GM18526 (cell line): ENCODE measurements around the gene PSME3IP1.

Experiments
- POLR2A ChIP-seq: IDR thresholded peaks from 3 replicates; pipeline ENCODE4 v1.6.1; 2011; ENCODE audit not compliant: insufficient read length; ENCODE audit errors: extremely low read depth

PSME3IP1 gene

DNA sequence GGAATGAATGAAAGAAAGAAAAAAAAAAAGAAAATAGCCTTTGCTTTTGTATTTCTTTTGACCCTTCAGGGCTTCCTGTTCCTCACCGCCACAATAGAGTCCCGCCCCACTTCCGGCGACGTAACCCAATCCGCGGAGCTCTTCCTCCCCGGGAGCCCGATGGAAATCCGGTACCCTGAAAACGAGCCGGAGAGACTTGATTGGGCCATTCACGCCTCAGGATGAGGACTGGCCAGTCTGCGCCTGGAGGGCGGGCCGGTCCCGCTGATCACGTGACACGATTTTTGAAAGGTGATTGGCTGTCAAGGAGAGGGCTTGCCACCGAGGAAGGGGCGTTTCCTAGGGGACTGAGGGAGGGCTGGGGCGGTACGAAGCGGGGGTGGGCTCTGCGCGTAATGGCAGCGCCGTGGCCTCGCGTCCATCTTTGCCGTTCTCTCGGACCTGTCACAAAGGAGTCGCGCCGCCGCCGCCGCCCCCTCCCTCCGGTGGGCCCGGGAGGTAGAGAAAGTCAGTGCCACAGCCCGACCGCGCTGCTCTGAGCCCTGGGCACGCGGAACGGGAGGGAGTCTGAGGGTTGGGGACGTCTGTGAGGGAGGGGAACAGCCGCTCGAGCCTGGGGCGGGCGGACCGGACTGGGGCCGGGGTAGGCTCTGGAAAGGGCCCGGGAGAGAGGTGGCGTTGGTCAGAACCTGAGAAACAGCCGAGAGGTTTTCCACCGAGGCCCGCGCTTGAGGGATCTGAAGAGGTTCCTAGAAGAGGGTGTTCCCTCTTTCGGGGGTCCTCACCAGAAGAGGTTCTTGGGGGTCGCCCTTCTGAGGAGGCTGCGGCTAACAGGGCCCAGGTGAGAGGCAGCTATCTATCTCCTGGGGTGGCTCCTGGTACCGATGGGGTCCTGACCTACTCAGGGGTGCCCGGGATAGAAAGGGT is at the start of gene PSME3IP1, which contains the start of gene RSPRY1:
Gene PSME3IP1, minus strand, starts transcription at position 95 of the 927 bp plus-strand sequence. CDS start 12,185 bp downstream, outside the sequence.
Gene RSPRY1, plus strand, starts transcription at position 385 of the 927 bp plus-strand sequence. CDS start 18,330 bp downstream, outside the sequence.
- TF ChIP-seq POLR2A: peak; percentile 88

GRCh38 chr16:57235128-57236021 is 49.5 kb upstream of the PSME3IP1 start:
- TF ChIP-seq POLR2A: no peak

- no peak for TF ChIP-seq POLR2A
Observed at GRCh38 chr16:57234707-57235092, 48.9 kb upstream of the PSME3IP1 start.

DNA sequence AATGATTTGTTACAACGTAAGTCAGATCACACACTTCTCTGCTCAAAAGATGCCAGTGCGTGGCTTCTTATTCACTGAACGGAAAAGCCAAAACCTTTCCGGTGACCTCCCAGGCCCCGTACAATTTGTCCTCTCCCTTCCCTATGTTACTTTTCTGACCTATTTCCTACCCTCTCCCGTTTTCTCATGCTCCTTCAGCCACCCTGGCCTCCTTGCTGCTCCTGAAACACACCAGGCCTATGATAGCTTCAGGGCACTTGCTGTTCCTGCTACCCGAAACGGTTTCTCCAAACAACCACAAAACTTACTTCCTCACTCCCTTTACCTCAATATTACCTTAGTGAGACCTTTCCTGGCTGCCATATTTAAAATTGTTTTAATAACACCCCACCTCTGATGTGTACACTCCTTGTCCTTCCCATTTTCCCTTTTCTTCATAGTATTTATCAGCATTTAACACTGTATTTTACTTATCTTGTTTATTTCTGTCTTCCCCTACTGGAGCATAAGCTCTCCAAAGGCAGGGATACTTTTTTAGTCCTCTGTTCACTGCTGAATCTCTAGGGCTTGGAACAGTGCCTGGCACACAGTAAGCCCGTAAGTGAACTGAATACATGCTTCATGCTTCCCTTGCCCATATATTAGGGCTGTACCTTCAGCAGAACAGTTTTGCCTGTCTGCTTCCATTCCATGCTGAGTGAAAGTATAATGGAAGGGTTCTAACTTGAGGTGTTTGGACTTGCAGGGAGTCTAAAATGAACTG is 48.3 kb upstream of the PSME3IP1 start:
- TF ChIP-seq POLR2A: no peak

- TF ChIP-seq POLR2A: no peak
Observed at GRCh38 chr16:57231821-57232350, 46.0 kb upstream of the PSME3IP1 start.

DNA sequence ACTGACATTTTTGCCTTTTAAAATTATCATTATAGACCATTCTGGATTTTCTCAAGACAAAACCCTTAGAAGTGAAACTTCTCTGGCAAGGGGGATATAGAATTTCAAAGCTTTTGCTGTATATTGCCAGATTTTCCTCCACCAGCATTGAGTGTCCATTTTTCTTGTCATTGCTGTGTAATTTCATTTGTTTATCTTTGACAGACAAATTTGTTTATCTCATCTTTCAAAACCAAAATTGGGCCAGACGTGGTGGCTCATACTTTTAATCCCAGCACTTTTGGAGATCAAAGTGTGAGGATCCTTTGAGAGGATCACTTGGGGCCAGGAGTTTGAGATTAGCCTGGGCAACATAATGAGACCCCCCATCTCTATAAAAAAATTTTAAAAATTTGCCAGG is 43.2 kb upstream of the PSME3IP1 start:
- TF ChIP-seq POLR2A: no peak

DNA sequence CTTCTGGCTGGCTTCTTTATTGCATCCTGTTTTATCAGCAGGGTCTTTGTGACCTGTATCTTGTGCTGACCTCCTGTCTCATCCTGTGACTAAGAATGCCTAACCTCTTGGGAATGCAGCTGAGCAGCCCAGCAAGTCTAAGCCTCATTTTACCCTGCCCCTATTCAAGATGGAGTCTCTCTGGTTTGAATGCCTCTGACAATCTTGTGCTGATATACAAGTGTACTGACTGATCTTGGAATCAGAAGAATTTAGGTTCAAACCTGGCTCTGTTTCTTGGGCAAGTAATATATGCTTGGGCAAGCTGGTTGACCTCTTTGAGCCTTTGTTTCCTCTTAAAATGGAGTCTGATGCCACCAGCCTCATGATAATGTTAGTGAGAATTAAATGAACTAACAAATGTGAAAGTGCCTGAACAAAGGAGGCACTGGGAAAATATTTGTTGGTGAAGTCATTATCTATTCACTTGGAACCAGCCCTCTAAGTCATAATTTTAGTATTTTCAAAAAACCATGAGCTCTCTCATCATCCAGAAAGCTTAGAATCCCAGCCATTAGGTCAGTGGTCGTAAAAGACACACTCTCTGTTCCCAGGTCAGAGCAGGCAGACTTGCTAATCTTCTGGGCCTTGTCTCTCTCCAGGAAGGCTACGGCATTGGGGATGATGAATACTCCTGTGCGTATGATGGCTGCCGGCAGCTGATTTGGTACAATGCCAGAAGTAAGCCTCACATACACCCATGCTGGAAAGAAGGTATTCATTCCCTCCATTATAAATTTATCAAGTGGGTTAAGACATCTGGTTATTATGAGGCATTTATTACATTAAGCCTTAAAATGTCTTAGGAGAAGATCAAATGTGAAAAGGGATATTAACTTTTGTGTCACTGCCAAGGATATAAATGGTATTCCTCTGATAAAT is 41.1 kb upstream of the PSME3IP1 start:
- TF ChIP-seq POLR2A: no peak

- no peak for TF ChIP-seq POLR2A
Observed at GRCh38 chr16:57225978-57226377, 40.1 kb upstream of the PSME3IP1 start.

GRCh38 chr16:57224651-57225335 is 39.0 kb upstream of the PSME3IP1 start:
- TF ChIP-seq POLR2A: no peak

- no peak for TF ChIP-seq POLR2A
Observed at GRCh38 chr16:57223057-57223456, 37.2 kb upstream of the PSME3IP1 start.

DNA sequence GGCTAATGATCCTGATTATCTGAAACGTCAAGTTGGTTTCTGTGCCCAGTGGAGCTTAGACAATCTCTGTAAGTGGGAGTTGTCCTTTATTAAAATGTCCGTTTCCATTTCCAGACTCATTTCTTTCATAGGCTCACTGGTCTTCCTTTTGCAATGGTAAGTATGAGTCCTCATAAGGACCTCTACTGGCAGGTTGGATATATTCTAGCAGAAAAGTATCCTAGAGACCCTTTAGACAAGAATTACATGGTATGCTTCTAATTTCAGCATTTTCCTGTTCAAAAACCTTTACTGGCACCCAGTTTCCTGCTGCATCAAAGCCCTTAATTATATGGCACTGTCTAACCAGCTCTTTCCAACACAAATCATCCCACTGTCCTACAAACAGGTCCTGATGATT is 31.1 kb upstream of the PSME3IP1 start:
- no peak for TF ChIP-seq POLR2A

- no peak for TF ChIP-seq POLR2A
Observed at GRCh38 chr16:57213462-57213861, 27.6 kb upstream of the PSME3IP1 start.

DNA sequence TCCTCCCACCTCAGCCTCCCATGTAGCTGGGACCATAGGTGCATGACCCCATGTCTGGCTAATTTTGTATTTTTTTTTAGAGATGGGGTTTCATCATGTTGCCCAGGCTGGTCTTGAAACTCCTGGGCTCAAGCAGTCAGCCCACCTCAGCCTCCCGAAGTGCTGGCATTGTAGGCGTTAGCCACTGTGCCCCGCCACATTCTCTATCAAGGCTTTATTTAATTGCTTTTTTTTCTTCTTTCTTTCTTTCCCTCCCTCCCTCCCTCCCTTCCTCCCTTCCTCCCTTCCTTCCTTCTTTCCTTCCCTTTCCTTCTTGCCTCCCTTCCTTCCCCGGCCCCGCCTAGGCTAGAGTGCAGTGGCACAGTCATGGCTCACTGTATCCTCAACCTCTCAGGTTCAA is 23.9 kb upstream of the PSME3IP1 start:
- no peak for TF ChIP-seq POLR2A
